Retinal pigment epithelial cell (primary cell): ENCODE data around the gene TMPO.
"Not testable (repeated sequence)": the region's sequence is repeated elsewhere in the genome, so short reads cannot be mapped to it uniquely, and the experiment has no call there.

Experiments
- DNase-seq: peaks from one replicate; pipeline ENCODE4 v3.0.0-alpha.2; 2010; ENCODE audit warnings: low read depth
- H3K4me3 ChIP-seq: 2 replicates; pipeline ENCODE4 v1.5.1; 2011; ENCODE audit warnings: mild to moderate bottlenecking, low read length, control low read depth, moderate library complexity
- TF ChIP-seq, protein P1 (sequence below): conservative IDR thresholded peaks from 2 replicates; pipeline ENCODE4 v1.5.1; 2011; ENCODE audit warnings: low read depth, low read length, control low read depth, inconsistent platforms

Gene TMPO

DNA sequence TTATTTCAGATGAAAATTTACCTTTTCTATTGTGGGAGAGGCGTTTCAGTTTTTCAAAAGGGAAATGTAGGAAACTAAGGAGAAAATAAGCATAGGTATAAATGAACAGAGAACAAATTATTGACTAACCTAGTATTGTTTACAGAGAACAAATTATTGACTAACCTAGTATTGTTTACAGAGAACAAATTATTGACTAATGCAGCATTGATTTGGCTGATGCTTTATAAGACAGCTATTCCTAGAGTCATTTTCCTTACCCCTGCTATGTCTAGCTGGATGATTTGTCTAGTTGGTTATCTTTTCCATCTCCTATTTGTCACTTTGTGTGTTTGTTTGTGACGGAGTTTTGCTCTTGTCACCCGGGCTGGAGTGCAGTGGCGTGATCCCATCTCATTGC lies 22.6 kb downstream of the TMPO start:
- TF ChIP-seq, protein P1, sequence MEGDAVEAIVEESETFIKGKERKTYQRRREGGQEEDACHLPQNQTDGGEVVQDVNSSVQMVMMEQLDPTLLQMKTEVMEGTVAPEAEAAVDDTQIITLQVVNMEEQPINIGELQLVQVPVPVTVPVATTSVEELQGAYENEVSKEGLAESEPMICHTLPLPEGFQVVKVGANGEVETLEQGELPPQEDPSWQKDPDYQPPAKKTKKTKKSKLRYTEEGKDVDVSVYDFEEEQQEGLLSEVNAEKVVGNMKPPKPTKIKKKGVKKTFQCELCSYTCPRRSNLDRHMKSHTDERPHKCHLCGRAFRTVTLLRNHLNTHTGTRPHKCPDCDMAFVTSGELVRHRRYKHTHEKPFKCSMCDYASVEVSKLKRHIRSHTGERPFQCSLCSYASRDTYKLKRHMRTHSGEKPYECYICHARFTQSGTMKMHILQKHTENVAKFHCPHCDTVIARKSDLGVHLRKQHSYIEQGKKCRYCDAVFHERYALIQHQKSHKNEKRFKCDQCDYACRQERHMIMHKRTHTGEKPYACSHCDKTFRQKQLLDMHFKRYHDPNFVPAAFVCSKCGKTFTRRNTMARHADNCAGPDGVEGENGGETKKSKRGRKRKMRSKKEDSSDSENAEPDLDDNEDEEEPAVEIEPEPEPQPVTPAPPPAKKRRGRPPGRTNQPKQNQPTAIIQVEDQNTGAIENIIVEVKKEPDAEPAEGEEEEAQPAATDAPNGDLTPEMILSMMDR, result no peak

DNA sequence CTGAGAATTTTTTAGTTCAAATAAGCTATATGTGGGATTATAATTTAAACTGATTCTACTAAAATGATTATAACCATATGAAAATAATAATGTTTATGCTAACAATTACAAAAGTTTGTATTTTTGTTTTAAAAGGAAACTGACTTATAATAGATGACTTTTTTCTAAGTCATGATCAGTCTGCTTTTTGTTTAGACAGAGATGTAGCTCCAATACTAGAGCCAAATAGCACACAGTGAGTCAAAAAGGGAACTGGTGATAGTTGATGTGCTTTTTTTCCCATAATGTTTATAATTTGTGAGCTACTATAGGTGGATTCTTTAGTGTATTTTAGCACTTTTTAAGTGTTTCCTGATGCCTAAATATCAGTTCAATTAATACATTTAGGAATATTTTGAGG lies 28.3 kb downstream of the TMPO start:
- no peak for DNase-seq
- no peak overlapping the region for H3K4me3 ChIP-seq
- TF ChIP-seq, protein P1, result no peak

More for the DNA sequence above, 22.6 kb downstream of the TMPO start:
- DNase-seq, result no peak
- H3K4me3 ChIP-seq, result no peak overlapping the region

DNA sequence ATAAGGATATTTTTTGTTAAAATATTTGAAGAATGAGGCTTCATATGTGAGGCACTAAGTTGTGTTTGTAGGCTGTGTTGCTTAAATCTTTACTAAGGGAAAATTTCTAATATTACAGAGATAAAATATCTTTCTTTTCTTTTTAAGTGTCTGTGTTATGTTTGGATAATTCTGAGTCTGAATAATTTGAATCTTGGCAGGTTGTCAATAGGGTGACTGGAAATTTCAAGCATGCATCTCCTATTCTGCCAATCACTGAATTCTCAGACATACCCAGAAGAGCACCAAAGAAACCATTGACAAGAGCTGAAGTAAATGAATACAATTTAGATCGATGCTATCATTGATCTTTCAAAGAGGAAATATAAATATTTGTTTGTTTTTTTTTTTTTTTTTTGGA lies 29.4 kb downstream of the TMPO start:
- DNase-seq, result no peak
- TF ChIP-seq, protein P1, result no peak
- no peak overlapping the region for H3K4me3 ChIP-seq

DNA sequence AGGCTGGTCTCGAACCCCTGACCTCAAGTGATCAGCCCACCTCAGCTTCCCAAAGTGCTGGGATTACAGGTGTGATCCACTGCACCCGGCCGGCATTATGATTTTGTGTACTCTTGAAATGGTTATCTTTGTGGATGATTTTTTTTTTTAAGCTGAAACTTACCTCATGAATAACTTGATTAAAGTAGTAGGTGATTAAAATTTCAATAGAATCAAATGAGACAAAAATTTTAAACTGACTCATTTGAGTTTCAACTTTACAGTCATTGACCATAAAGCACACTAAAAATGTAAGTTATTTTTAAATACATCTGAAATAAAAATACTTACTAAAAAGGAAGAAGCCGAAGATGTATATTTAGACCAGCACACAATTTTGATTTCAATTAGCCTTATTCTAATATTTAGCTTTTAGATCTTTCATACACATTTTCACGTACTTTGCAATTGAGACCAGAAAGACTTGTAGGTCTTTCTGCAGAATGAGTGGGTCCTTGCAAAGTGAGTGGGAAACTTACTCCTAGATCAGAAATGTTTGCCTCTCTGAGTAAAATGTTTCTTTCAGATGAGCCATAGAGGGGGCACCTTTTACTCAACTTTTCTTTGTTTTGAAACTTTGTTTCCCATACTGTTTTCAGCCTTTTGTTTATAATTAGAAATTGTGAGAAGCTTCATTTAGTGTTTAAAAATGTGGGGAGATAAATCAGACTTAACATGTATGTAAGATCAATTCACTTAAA lies 34.2 kb downstream of the TMPO start:
- DNase-seq, result no peak
- no peak overlapping the region for H3K4me3 ChIP-seq
- TF ChIP-seq, protein P1, result no peak

DNA sequence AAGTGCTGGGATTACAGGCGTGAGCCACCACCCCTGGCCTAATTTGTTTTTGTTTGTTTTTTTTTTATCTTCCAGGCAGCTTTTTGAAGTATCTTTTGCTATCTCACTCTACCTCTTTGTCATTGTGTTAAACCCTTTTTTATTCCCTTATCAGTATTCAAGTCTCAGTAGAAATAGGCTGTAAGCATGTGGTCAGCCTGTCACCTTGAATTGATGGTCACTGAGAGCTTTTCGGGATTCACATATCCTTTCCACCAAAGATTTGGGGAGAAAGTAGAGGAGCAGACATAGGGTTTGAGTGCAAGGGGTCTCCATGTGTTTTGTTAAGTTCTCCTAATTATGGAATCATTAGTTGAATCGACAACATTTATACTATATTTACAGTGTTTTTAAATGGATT lies 36.4 kb downstream of the TMPO start:
- DNase-seq, result no peak
- no peak overlapping the region for H3K4me3 ChIP-seq
- TF ChIP-seq, protein P1, result no peak

DNA sequence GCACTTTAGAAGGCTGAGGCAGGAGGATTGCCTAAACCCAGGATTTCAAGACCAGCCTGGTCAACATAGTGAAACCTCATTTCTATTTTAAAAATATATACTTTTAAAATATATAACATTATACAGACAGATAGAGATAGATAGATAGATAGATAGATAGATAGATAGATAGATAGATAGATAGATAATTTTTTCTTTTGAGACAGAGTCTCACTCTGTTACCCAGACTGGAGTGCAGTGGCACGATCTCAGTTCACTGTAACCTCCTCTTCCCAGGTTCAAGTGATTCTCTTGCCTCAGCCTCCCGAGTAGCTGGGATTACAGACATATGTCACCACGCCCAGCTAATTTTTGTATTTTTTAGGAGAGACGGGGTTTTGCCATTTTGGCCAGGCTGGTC lies 42.7 kb downstream of the TMPO start:
- not testable (repeated sequence) for DNase-seq, H3K4me3 ChIP-seq

DNA sequence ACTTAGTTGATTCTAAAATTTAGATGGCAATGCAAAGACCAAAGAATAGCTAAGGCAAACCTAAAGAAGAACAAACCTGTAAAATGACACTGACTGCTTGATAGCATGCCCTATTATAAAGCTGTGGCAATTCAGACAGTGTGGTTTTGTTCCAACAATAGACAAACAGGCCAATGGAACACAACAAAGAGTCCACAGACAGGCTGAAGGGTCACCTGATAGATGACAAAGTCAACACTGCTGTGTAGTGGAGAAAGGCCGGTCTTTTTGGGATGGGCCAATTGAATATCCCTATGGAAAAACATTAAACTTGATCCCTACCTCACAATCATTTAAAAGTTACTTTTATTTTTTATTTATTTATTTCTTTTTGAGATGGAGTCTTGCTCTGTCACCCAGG lies 44.3 kb downstream of the TMPO start:
- no peak for DNase-seq
- no peak overlapping the region for H3K4me3 ChIP-seq
- TF ChIP-seq, protein P1, result no peak

DNA sequence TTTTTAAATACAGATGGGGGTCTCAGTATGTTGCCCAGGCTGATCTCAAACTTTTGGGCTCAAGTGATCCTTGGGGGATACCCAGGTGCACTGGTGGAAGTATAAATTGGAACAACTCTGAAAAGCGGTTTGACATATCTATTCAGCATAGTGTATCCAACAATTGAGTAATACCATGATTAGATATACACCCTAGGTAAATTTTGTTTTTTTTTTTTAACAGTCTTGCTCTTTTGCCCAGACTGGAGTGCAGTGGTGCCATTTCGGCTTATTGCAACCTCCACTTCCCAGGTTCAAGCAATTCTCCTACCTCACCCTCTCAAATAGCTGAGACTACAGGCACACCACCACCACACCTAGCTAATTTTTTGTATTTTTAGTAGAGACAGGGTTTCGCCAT lies 46.5 kb downstream of the TMPO start:
- no peak for DNase-seq
- H3K4me3 ChIP-seq, result no peak overlapping the region
- TF ChIP-seq, protein P1, result no peak
